Cardiac fibroblast (primary cell): Measurements from ENCODE around the gene CALD1.

Experiments
- DNase-seq, 2 donors: peaks; one replicate each; pipeline versions ENCODE4 v3.0.0 to v3.0.0-alpha.2; 2010; ENCODE audit warnings: low read depth in 2 of 2
- H3K4me3 ChIP-seq, 2 donors: replicated peaks in 1 of 2; 1 replicate in 1 of 2; 2 replicates in 1 of 2; pipeline ENCODE4 v1.5.1; 2011; ENCODE audit warnings: low read depth in 2 of 2, low read length in 2 of 2, mild to moderate bottlenecking in 2 of 2, moderate library complexity in 1 of 2
- CTCF ChIP-seq: IDR thresholded peaks from one replicate; pipeline ENCODE4 v1.5.1; 2011; ENCODE audit warnings: low read depth, mild to moderate bottlenecking, low read length, inconsistent platforms

CALD1 gene

GRCh38 chr7:134737566-134738345, 41.7 kb upstream of the CALD1 start:
- TF ChIP-seq CTCF: no peak
- DNase-seq: peak; percentile 86 to 92
- H3K4me3 ChIP-seq: no peak overlapping the region

GRCh38 chr7:134739362-134739761, 40.1 kb upstream of the CALD1 start:
- no peak for TF ChIP-seq CTCF
- H3K4me3 ChIP-seq: no peak overlapping the region
- no peak for DNase-seq

- TF ChIP-seq CTCF: no peak
- DNase-seq: no peak
- no peak overlapping the region for H3K4me3 ChIP-seq
Observed at GRCh38 chr7:134740376-134740775, 39.1 kb upstream of the CALD1 start.

GRCh38 chr7:134741907-134742635, 37.4 kb upstream of the CALD1 start:
- DNase-seq: peak; percentile 87 to 89
- H3K4me3 ChIP-seq: no peak overlapping the region
- TF ChIP-seq CTCF: no peak

- no peak overlapping the region for H3K4me3 ChIP-seq
- TF ChIP-seq CTCF: no peak
- peak; percentile 57 to 93 for DNase-seq
Observed at GRCh38 chr7:134742688-134743350, 36.6 kb upstream of the CALD1 start.

GRCh38 chr7:134744569-134744968, 34.9 kb upstream of the CALD1 start:
- no peak for DNase-seq
- H3K4me3 ChIP-seq: no peak overlapping the region
- no peak for TF ChIP-seq CTCF
